Liver (tissue), 9 donors: ENCODE results near the gene CEACAM16. TPM values are rescaled to one million over a fixed set of nuclear protein-coding genes. Genes with fewer than 3 reads are reported as not detected.

Source experiments
- DNase-seq: peaks from one replicate; pipeline ENCODE4 v3.0.0-alpha.2; 2017; ENCODE audit warnings: low spot score
- H3K27ac ChIP-seq, 2 donors: one replicate each; pipeline ENCODE4 v1.7.0; 2013; ENCODE audit warnings: inconsistent platforms in 2 of 2, low read length in 2 of 2, control low read depth in 1 of 2, low read depth in 1 of 2, mild to moderate bottlenecking in 1 of 2
- H3K27me3 ChIP-seq, 4 donors: one replicate each; pipeline versions ENCODE4 v1.6.1 to v1.7.0; 2013; ENCODE audit warnings: low read length in 3 of 4, inconsistent platforms in 1 of 4, mild to moderate bottlenecking in 1 of 4, moderate library complexity in 1 of 4; ENCODE audit not compliant: control insufficient read depth in 4 of 4, insufficient read depth in 4 of 4
- H3K36me3 ChIP-seq, 4 donors: one replicate each; pipeline versions ENCODE4 v1.6.1 to v1.7.0; 2013; ENCODE audit warnings: low read length in 3 of 4, mild to moderate bottlenecking in 3 of 4, low read depth in 1 of 4, moderate library complexity in 1 of 4; ENCODE audit not compliant: control insufficient read depth in 4 of 4, insufficient read depth in 3 of 4
- H3K4me1 ChIP-seq, 4 donors: one replicate each; pipeline versions ENCODE4 v1.6.1 to v1.7.0; 2013; ENCODE audit warnings: low read length in 3 of 4, mild to moderate bottlenecking in 3 of 4, moderate library complexity in 1 of 4; ENCODE audit not compliant: control insufficient read depth in 4 of 4, insufficient read depth in 4 of 4
- H3K4me3 ChIP-seq, 3 donors: one replicate each; pipeline versions ENCODE4 v1.6.1 to v1.7.0; 2013; ENCODE audit warnings: low read length in 3 of 3, control low read depth in 1 of 3, low read depth in 1 of 3, mild to moderate bottlenecking in 1 of 3
- H3K9ac ChIP-seq, 2 donors: one replicate each; pipeline ENCODE4 v1.7.0; 2013; ENCODE audit warnings: low read length in 2 of 2, mild to moderate bottlenecking in 2 of 2, moderate library complexity in 2 of 2, control low read depth in 1 of 2, low read depth in 1 of 2
- H3K9me3 ChIP-seq, 4 donors: one replicate each; pipeline versions ENCODE4 v1.6.1 to v1.7.0; 2013; ENCODE audit warnings: low read length in 3 of 4; ENCODE audit not compliant: control insufficient read depth in 4 of 4
- FOXA1 ChIP-seq: IDR thresholded peaks from 2 replicates; pipeline ENCODE4 v1.6.1; 2016; ENCODE audit warnings: antibody characterized with exemption
- FOXA2 ChIP-seq: IDR thresholded peaks from 2 replicates; pipeline ENCODE4 v1.6.1; 2016; ENCODE audit warnings: antibody characterized with exemption
- GABPA ChIP-seq, 2 donors: IDR thresholded peaks in 1 of 2; conservative IDR thresholded peaks in 1 of 2; 2 replicates each; pipeline ENCODE4 v1.6.1; 2016; ENCODE audit warnings: antibody characterized with exemption in 2 of 2, mild to moderate bottlenecking in 1 of 2, moderate library complexity in 1 of 2
- HNF4A ChIP-seq, 2 donors: conservative IDR thresholded peaks; 2 replicates each; pipeline ENCODE4 v1.6.1; 2016; ENCODE audit warnings: antibody characterized with exemption in 2 of 2, mild to moderate bottlenecking in 2 of 2
- HNF4G ChIP-seq: IDR thresholded peaks from 2 replicates; pipeline ENCODE4 v1.6.1; 2016; ENCODE audit warnings: antibody characterized with exemption
- JUND ChIP-seq, 2 donors: IDR thresholded peaks; 2 replicates each; pipeline ENCODE4 v1.6.1; 2016; ENCODE audit warnings: antibody characterized with exemption in 2 of 2
- NR2F2 ChIP-seq: IDR thresholded peaks from 2 replicates; pipeline ENCODE4 v1.6.1; 2016; ENCODE audit warnings: antibody characterized with exemption
- RAD21 ChIP-seq, 2 donors: IDR thresholded peaks; 2 replicates each; pipeline ENCODE4 v1.6.1; 2016; ENCODE audit warnings: antibody characterized with exemption in 2 of 2, mild to moderate bottlenecking in 2 of 2
- RXRA ChIP-seq, 2 donors: IDR thresholded peaks; 2 replicates each; pipeline ENCODE4 v1.6.1; 2017 to 2018; ENCODE audit warnings: antibody characterized with exemption in 2 of 2, mild to moderate bottlenecking in 1 of 2
- SP1 ChIP-seq: IDR thresholded peaks from 2 replicates; pipeline ENCODE4 v1.6.1; 2018; ENCODE audit warnings: antibody characterized with exemption, mild to moderate bottlenecking
- TAF1 ChIP-seq: conservative IDR thresholded peaks from 2 replicates; pipeline ENCODE4 v1.6.1; 2016; ENCODE audit warnings: antibody characterized with exemption, mild to moderate bottlenecking
- YY1 ChIP-seq: IDR thresholded peaks from 2 replicates; pipeline ENCODE4 v1.6.1; 2016; ENCODE audit warnings: antibody characterized with exemption, mild to moderate bottlenecking
- WGBS: extraction: QIAGEN DNeasy Blood & Tissue Kit; methylation state at CpG from one replicate; pipeline ENCODE4 v1.1.7; 2013; 5-methylcytosine and 5-hydroxymethylcytosine counted together
- polyA plus RNA-seq, 2 donors: library from polyadenylated mRNA; stranded (reverse) in 1 of 2; unstranded in 1 of 2; fragments of 200-250 nt in 1 of 2; fragments of >200 nt in 1 of 2; fragmentation: Nextera tagmentation in 1 of 2; extraction: Ambion mirVana in 1 of 2; gene quantifications; one replicate each; pipeline versions ENCODE4 v1.2.1 to v1.2.3, GENCODE V29; 2013 to 2015
- total RNA-seq, 2 donors: library from RNA; depleted of rRNA; stranded (reverse); fragments of >200 nt; gene quantifications; one replicate each; pipeline ENCODE4 v1.2.3, GENCODE V29; 2014
- TF ChIP-seq, protein P1 (sequence below): IDR thresholded peaks from 2 replicates; pipeline ENCODE4 v1.6.1; 2016; ENCODE audit warnings: antibody characterized with exemption, mild to moderate bottlenecking
- TF ChIP-seq, protein P2 (sequence below): IDR thresholded peaks from 2 replicates; pipeline ENCODE4 v1.6.1; 2016; ENCODE audit warnings: antibody characterized with exemption
- TF ChIP-seq, protein P3 (sequence below): IDR thresholded peaks from 2 replicates; pipeline ENCODE4 v1.6.1; 2016; ENCODE audit warnings: antibody characterized with exemption
- TF ChIP-seq, protein P4 (sequence below): fragments of 150-350 bp; IDR thresholded peaks from 2 replicates; pipeline ENCODE4 v1.5.1; 2017; ENCODE audit warnings: improper control_type of control experiment, low read depth, low read length; ENCODE audit not compliant: missing input control
- TF ChIP-seq, protein P5 (sequence below): IDR thresholded peaks from 2 replicates; pipeline ENCODE4 v1.6.1; 2016; ENCODE audit warnings: antibody characterized with exemption
- donor health status: healthy.
- donor health status: healthy.
- donor health status: healthy.
- donor health status: healthy.
- donor health status: healthy.

CEACAM16 gene
- total and polyA plus RNA-seq, 4 donors: 0.09 TPM; not detected in 3

DNA sequence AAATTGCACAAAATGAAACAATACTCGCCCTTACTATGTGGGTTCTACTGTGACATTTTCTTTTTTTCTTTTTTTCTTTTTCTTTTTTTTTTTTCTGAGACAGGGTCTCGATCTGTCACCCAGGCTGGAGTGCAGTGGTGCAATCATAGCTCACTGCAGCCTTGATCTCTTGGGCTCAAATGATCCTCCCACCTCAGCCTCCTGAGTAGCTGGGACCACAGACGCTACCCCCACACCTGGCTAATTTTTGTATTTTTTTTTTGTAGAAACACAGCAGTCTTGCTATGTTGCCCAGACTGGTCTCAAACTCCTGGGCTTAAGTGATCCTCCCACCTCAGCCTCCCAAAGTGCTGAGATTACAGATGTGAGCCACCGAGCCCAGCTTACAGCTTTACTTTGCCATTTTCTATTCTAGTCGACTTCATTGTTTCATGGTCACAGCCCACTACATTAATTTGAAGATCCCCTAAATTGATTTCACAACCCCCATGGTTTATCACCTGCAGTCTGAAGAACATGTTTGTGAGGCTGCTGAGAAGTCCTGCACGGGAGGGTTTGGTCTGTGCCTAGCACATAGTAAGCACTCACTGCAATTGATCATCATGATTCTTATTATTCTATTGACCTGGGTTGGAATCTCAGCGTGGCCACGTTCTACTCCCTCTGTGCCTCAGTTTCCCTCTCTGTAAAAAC, 53.3 kb downstream of the CEACAM16 start (continued):
- TF ChIP-seq, protein P1, sequence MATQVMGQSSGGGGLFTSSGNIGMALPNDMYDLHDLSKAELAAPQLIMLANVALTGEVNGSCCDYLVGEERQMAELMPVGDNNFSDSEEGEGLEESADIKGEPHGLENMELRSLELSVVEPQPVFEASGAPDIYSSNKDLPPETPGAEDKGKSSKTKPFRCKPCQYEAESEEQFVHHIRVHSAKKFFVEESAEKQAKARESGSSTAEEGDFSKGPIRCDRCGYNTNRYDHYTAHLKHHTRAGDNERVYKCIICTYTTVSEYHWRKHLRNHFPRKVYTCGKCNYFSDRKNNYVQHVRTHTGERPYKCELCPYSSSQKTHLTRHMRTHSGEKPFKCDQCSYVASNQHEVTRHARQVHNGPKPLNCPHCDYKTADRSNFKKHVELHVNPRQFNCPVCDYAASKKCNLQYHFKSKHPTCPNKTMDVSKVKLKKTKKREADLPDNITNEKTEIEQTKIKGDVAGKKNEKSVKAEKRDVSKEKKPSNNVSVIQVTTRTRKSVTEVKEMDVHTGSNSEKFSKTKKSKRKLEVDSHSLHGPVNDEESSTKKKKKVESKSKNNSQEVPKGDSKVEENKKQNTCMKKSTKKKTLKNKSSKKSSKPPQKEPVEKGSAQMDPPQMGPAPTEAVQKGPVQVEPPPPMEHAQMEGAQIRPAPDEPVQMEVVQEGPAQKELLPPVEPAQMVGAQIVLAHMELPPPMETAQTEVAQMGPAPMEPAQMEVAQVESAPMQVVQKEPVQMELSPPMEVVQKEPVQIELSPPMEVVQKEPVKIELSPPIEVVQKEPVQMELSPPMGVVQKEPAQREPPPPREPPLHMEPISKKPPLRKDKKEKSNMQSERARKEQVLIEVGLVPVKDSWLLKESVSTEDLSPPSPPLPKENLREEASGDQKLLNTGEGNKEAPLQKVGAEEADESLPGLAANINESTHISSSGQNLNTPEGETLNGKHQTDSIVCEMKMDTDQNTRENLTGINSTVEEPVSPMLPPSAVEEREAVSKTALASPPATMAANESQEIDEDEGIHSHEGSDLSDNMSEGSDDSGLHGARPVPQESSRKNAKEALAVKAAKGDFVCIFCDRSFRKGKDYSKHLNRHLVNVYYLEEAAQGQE: no peak
- TF ChIP-seq RXRA (IDR thresholded peaks at IDR 0.05) (no peak), JUND (IDR thresholded peaks at IDR 0.05) (no peak), GABPA (IDR thresholded peaks at IDR 0.05 in 1 of 2, conservative IDR thresholded peaks at IDR 0.05 in 1 of 2) (no peak)
- TF ChIP-seq, protein P2, sequence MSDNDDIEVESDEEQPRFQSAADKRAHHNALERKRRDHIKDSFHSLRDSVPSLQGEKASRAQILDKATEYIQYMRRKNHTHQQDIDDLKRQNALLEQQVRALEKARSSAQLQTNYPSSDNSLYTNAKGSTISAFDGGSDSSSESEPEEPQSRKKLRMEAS: no peak
- TF ChIP-seq, protein P3, sequence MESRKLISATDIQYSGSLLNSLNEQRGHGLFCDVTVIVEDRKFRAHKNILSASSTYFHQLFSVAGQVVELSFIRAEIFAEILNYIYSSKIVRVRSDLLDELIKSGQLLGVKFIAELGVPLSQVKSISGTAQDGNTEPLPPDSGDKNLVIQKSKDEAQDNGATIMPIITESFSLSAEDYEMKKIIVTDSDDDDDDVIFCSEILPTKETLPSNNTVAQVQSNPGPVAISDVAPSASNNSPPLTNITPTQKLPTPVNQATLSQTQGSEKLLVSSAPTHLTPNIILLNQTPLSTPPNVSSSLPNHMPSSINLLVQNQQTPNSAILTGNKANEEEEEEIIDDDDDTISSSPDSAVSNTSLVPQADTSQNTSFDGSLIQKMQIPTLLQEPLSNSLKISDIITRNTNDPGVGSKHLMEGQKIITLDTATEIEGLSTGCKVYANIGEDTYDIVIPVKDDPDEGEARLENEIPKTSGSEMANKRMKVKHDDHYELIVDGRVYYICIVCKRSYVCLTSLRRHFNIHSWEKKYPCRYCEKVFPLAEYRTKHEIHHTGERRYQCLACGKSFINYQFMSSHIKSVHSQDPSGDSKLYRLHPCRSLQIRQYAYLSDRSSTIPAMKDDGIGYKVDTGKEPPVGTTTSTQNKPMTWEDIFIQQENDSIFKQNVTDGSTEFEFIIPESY: no peak

DNA sequence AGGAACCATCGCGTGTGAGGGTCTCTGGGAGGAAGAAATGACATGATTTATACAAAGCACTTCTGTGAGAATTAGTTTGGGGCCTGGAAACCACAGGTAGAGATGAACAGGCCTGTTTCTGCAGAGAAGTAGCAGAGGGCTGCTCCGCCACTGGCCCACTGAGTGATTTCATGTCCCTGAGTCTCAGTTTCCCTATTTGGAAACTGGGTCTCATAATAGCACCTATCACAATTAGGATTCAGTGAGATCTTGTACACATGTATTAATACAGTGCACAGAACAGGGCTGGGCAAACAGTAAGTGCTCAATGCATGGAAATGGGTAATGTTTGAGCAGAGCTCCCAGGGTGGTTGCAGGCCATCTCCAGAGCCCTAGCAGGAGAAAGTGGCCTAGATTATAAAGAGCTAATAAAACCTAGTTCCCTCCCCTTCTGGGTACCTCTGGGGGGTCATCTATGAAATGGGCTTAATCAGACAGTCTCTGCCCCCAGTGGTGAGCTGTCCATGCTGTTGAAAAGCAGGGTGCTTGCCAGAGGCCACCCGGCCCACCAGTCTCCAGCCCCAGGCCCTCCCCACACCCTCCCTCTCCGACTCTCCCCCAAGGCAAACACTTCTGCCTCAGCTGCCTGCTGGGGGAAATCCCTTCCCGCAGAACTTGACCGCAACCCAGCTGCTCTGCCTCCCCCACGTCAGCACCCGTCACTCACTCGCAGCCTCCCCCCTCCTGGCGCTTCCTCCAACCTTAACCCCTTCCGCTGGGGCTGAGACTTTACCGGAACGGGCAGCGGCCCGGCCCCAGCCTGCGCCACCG, 54.1 kb downstream of the CEACAM16 start:
- peak; percentile 72 for DNase-seq
- H3K9ac ChIP-seq: peak overlapping the region; percentile 4 to 10
- no peaks in the 10 kb centered on the region for H3K9me3 ChIP-seq
- H3K36me3 ChIP-seq: peaks cover 12 to 33% (median 23%) of the 10 kb centered on the region in 4 donors
- WGBS: 11% methylated on average over 18 of the region's 18 CpGs
- peak overlapping the region; percentile 51 to 96 (median 60) for H3K4me3 ChIP-seq
- peak overlapping the region; percentile 85 to 92 for H3K27ac ChIP-seq
- peaks cover 23 to 54% (median 41%) of the 10 kb centered on the region in 4 donors for H3K4me1 ChIP-seq
- H3K27me3 ChIP-seq: no peaks in the 10 kb centered on the region
- TF ChIP-seq SP1 (peak; percentile 87), YY1 (peak; percentile 30), NR2F2 (peak; percentile 35), GABPA (IDR thresholded peaks at IDR 0.05 in 1 of 2, conservative IDR thresholded peaks at IDR 0.05 in 1 of 2) (peak in 1 of 2 donors; percentile 60), HNF4A (conservative IDR thresholded peaks at IDR 0.05) (peak; percentile 35 to 72), TAF1 (no peak), HNF4G (no peak), FOXA1 (no peak), FOXA2 (no peak), RAD21 (IDR thresholded peaks at IDR 0.05) (peak; percentile 42 to 51), JUND (IDR thresholded peaks at IDR 0.05) (peak; percentile 50 to 51)
- TF ChIP-seq, protein P4, sequence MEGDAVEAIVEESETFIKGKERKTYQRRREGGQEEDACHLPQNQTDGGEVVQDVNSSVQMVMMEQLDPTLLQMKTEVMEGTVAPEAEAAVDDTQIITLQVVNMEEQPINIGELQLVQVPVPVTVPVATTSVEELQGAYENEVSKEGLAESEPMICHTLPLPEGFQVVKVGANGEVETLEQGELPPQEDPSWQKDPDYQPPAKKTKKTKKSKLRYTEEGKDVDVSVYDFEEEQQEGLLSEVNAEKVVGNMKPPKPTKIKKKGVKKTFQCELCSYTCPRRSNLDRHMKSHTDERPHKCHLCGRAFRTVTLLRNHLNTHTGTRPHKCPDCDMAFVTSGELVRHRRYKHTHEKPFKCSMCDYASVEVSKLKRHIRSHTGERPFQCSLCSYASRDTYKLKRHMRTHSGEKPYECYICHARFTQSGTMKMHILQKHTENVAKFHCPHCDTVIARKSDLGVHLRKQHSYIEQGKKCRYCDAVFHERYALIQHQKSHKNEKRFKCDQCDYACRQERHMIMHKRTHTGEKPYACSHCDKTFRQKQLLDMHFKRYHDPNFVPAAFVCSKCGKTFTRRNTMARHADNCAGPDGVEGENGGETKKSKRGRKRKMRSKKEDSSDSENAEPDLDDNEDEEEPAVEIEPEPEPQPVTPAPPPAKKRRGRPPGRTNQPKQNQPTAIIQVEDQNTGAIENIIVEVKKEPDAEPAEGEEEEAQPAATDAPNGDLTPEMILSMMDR: peak; percentile 25
- TF ChIP-seq, protein P3: no peak
- TF ChIP-seq, protein P2: peak; percentile 91
- TF ChIP-seq, protein P1: peak; percentile 65
- TF ChIP-seq, protein P5, sequence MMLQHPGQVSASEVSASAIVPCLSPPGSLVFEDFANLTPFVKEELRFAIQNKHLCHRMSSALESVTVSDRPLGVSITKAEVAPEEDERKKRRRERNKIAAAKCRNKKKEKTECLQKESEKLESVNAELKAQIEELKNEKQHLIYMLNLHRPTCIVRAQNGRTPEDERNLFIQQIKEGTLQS: no peak
